IPS-18a (cell line): ENCODE data around the gene CABLES1.
"Not testable (repeated sequence)": the region's sequence is repeated elsewhere in the genome, so short reads cannot be mapped to it uniquely, and the experiment has no call there.

Source experiments
- H3K27ac ChIP-seq: one replicate; pipeline ENCODE4 v1.5.1; 2013; ENCODE audit warnings: low read length
- H3K27me3 ChIP-seq: one replicate; pipeline ENCODE4 v1.6.1; 2013; ENCODE audit warnings: mild to moderate bottlenecking, low read length; ENCODE audit not compliant: control insufficient read depth, insufficient read depth
- H3K36me3 ChIP-seq: one replicate; pipeline ENCODE4 v1.6.1; 2013; ENCODE audit warnings: low read depth, low read length; ENCODE audit not compliant: control insufficient read depth
- H3K4me1 ChIP-seq: one replicate; pipeline ENCODE4 v1.6.1; 2013; ENCODE audit warnings: low read depth, low read length; ENCODE audit not compliant: control insufficient read depth
- H3K4me3 ChIP-seq: one replicate; pipeline ENCODE4 v1.5.1; 2013; ENCODE audit warnings: low read length
- H3K9ac ChIP-seq: one replicate; pipeline ENCODE4 v1.6.1; 2013; ENCODE audit warnings: mild to moderate bottlenecking, low read length, moderate library complexity
- H3K9me3 ChIP-seq: one replicate; pipeline ENCODE4 v1.6.1; 2013; ENCODE audit warnings: low read depth, low read length; ENCODE audit not compliant: control insufficient read depth

CABLES1 gene

GRCh38 chr18:23285581-23285980 is 150.3 kb downstream of the CABLES1 start:
- not testable (repeated sequence) for H3K27me3 ChIP-seq, H3K9me3 ChIP-seq, H3K4me3 ChIP-seq, H3K36me3 ChIP-seq, H3K9ac ChIP-seq, H3K27ac ChIP-seq
- peaks cover 34% of the 10 kb centered on the region for H3K4me1 ChIP-seq

DNA sequence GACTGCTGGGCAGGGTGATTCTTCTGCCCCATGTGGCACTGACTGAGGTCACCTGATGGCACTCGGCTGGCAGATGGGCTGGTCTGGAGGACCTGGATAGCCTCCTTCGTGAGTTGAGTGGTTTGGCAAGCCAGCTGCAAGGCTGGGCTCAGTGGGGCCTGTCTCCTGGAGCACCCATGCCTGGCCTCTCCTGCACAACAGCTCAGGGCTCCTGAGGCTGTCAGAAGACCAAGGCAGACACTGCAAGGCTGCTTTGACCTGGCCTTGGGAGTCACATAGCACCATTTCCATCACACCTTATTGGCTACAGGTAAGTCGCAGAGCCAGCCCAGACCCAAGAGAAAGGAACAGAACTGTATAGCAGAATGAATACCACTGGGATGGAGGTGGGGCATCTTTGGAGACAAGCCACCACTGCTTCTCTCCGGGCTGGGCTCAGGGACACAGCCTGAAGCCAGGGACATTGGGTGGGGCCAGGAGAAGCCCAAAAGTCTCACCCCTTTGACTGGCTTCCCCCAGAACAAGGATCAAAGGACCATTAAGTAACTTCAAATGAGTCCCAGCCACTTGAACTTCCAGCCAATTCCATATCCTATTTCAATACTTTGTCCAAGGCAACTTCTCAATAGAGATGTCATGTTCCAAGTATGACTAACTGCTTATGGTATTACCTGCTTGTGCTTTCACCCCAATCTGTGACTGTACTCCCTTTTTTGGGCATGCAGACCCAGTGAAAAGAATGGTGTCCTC is 156.3 kb downstream of the CABLES1 start:
- no peak overlapping the region for H3K9ac ChIP-seq
- no peaks in the 10 kb centered on the region for H3K4me1 ChIP-seq
- no peaks in the 10 kb centered on the region for H3K36me3 ChIP-seq
- H3K4me3 ChIP-seq: no peak overlapping the region
- no peaks in the 10 kb centered on the region for H3K9me3 ChIP-seq
- H3K27me3 ChIP-seq: no peaks in the 10 kb centered on the region
- no peak overlapping the region for H3K27ac ChIP-seq

DNA sequence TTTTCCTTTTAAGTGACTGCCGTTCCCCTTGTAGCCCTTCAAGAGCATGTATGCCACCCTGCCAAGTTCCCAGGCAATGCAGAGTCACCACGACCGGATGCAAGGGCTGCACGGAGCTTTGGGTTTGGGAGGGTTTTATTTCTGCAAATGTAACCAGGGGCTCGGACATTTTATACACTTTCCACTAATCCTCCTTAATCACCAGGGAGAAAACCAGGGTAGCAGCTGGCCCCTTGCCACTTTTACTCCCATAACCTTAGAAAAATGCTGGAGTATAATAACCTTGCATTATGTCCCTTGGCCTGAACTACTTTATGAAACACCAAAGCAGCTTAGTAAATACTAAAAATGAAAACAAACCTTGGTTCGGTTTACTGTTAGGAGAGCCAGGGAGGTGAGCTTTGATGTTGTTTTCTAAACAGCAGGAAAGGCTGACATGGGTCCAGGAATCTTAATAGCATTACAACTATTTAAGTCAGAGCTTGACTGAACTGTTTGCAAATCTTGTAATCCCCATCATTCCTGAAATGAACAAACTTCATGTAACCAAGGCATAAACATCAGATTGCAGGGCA is 165.0 kb downstream of the CABLES1 start:
- Histone ChIP-seq H3K9me3 (no peaks in the 10 kb centered on the region), H3K36me3 (no peaks in the 10 kb centered on the region), H3K4me3 (no peak overlapping the region), H3K9ac (no peak overlapping the region), H3K27ac (no peak overlapping the region), H3K4me1 (no peaks in the 10 kb centered on the region), H3K27me3 (no peaks in the 10 kb centered on the region)

GRCh38 chr18:23301972-23302371 is 166.7 kb downstream of the CABLES1 start:
- Histone ChIP-seq H3K4me1 (no peaks in the 10 kb centered on the region), H3K27ac (no peak overlapping the region)

GRCh38 chr18:23302511-23302850 is 167.2 kb downstream of the CABLES1 start:
- Histone ChIP-seq H3K4me3 (no peak overlapping the region), H3K9ac (no peak overlapping the region), H3K27ac (no peak overlapping the region), H3K9me3 (no peaks in the 10 kb centered on the region), H3K4me1 (no peaks in the 10 kb centered on the region), H3K36me3 (no peaks in the 10 kb centered on the region), H3K27me3 (no peaks in the 10 kb centered on the region)

More at GRCh38 chr18:23301972-23302371, 166.7 kb downstream of the CABLES1 start:
- Histone ChIP-seq H3K36me3 (no peaks in the 10 kb centered on the region), H3K9ac (no peak overlapping the region), H3K4me3 (no peak overlapping the region), H3K9me3 (no peaks in the 10 kb centered on the region), H3K27me3 (no peaks in the 10 kb centered on the region)

GRCh38 chr18:23302851-23303527 is 167.7 kb downstream of the CABLES1 start:
- no peak overlapping the region for H3K27ac ChIP-seq

GRCh38 chr18:23306822-23307221 is 171.5 kb downstream of the CABLES1 start:
- H3K27me3 ChIP-seq: no peaks in the 10 kb centered on the region
- no peaks in the 10 kb centered on the region for H3K9me3 ChIP-seq
- peaks cover 1% of the 10 kb centered on the region for H3K4me1 ChIP-seq
- no peak overlapping the region for H3K9ac ChIP-seq
- no peak overlapping the region for H3K4me3 ChIP-seq
- H3K27ac ChIP-seq: no peak overlapping the region
- H3K36me3 ChIP-seq: no peaks in the 10 kb centered on the region

More at GRCh38 chr18:23302851-23303527, 167.7 kb downstream of the CABLES1 start:
- Histone ChIP-seq H3K36me3 (no peaks in the 10 kb centered on the region), H3K27me3 (no peaks in the 10 kb centered on the region), H3K4me1 (no peaks in the 10 kb centered on the region), H3K9ac (no peak overlapping the region), H3K9me3 (no peaks in the 10 kb centered on the region), H3K4me3 (no peak overlapping the region)

DNA sequence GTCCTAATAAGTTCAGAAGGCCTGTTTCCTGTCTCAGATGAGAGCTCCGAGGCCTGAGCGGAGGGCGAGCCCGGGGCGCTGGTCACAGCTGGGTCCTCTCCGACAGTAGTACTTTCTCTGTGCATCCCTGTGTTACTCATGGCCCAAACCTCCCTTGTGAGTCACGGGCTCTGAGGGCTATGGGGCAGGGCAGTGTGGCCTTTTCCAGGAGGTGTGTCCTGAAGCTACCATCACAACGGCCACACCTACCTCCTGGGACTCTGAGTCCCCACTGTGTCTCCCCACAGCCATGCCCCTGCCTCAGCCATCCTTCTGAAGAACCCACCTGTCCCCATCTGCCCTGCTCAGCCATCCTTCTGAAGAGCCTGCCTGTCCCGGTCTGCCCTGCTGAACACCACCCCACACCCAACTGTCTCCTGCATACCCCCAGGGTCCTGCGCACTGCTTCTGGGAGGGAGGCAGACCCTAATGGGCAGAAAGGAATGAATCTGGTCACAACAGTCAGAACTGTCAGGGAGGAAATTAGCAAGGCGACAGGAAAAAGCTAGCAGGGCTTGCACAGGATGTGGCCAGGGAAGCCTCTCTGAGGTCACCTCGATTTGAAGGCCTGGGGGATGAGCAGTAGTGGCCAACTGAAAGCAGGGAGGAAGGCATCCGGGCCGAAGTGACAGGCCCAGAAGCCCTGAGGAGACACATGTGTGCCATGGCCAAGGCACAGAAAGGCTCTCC is 172.4 kb downstream of the CABLES1 start:
- Histone ChIP-seq H3K4me1 (peaks cover 4% of the 10 kb centered on the region), H3K4me3 (no peak overlapping the region), H3K27me3 (no peaks in the 10 kb centered on the region), H3K36me3 (no peaks in the 10 kb centered on the region), H3K9ac (no peak overlapping the region), H3K27ac (no peak overlapping the region), H3K9me3 (no peaks in the 10 kb centered on the region)
